ENCODE data around the gene KRT40.

Gene KRT40

DNA sequence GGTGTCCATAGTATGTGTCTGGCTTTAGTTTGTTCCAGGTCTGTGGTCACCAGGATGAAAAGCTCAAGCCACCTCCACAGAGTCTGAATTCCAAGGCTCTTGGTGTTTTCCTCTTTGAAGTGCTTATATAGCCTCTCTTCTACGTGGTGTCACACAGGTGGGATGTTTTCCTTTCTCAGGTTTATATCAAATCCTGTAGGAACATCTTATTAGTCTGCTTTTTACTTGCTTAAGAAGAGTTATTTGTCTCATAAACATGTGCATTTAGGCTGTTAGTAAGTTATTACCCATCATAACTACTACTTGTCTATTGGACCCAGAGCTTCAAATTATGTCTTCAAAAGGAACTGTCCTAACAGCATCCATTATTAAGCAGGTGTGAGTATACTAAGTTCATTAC is 17.3 kb downstream of the KRT40 start, which contains the start of gene KRT39:
Gene KRT39, minus strand, starts transcription at position 101 of the 400 bp plus-strand sequence. Its CDS starts 92 bp downstream, at position 9.
- no peak within 1 kb of the TSS for H3K4me3 Mint-ChIP-seq
- H3K27ac Mint-ChIP-seq = no peak within 1 kb of the TSS
- no peaks in the 10 kb centered on the region for H3K36me3 Mint-ChIP-seq (ENCODE audit: low read depth)
- H3K27me3 Mint-ChIP-seq (ENCODE audit: low read depth) = no peaks in the 10 kb centered on the region
- TF ChIP-seq, protein P1, sequence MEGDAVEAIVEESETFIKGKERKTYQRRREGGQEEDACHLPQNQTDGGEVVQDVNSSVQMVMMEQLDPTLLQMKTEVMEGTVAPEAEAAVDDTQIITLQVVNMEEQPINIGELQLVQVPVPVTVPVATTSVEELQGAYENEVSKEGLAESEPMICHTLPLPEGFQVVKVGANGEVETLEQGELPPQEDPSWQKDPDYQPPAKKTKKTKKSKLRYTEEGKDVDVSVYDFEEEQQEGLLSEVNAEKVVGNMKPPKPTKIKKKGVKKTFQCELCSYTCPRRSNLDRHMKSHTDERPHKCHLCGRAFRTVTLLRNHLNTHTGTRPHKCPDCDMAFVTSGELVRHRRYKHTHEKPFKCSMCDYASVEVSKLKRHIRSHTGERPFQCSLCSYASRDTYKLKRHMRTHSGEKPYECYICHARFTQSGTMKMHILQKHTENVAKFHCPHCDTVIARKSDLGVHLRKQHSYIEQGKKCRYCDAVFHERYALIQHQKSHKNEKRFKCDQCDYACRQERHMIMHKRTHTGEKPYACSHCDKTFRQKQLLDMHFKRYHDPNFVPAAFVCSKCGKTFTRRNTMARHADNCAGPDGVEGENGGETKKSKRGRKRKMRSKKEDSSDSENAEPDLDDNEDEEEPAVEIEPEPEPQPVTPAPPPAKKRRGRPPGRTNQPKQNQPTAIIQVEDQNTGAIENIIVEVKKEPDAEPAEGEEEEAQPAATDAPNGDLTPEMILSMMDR (IDR thresholded peaks at IDR 0.05; ENCODE audit: unreplicated experiment in 3 of 3) = no peak
- H3K9me3 Mint-ChIP-seq = peaks cover under 1% of the 10 kb centered on the region
- H3K4me1 Mint-ChIP-seq = no peaks in the 10 kb centered on the region

DNA sequence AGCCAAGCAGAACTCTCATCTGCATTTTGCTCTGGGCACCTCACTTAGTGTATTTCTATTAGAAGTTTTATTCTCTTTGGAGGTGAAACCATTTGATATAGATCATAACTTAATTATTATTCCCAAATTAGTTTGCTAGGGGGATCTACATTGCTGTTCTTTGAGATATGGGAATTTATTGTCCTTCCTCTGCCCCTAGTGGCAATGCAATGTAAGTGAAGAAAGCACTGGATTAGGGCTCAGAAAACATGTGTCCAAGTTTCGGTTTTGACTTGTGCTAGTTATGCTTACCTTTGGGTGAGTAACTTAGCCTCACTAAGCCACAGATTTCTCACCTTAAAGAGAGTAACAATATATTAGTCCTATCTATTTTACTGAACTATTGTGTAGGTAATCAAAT is 20.3 kb downstream of the KRT40 start:
- Mint-ChIP-seq H3K36me3 (ENCODE audit: low read depth) (no peaks in the 10 kb centered on the region), H3K4me3 (no peak overlapping the region), H3K27ac (no peak overlapping the region), H3K9me3 (no peaks in the 10 kb centered on the region), H3K27me3 (ENCODE audit: low read depth) (peaks cover 11% of the 10 kb centered on the region), H3K4me1 (no peaks in the 10 kb centered on the region)
- TF ChIP-seq, protein P1 (IDR thresholded peaks at IDR 0.05; ENCODE audit: unreplicated experiment in 3 of 3) = peak; percentile 47 to 60 (median 52)

DNA sequence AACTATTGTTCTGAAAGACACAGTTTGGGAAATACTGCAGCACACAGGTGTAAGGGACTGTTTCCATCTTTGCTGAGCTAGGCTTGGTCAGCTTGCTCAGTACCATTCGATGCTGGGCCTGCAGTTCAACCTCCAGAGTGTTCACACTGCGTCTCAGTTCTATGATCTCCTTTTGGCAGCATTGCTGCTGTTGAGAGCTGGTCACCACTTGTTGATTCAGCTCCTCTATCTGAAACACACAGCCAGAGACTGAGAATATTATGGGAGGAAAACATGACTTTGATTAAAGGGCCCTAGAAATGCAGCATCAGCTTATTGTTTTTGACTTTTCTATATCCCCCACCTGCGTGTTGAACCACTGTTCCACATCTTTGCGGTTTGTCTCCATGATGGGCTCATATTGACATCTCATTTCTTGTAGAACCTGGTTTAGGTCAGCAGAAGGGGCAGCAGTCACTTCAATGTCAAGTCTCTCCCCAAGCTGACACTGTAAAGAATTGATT is 22.0 kb downstream of the KRT40 start:
- Mint-ChIP-seq H3K27ac (no peak overlapping the region), H3K36me3 (ENCODE audit: low read depth) (no peaks in the 10 kb centered on the region), H3K4me1 (peaks cover 16% of the 10 kb centered on the region), H3K9me3 (no peaks in the 10 kb centered on the region), H3K27me3 (ENCODE audit: low read depth) (peaks cover 14% of the 10 kb centered on the region), H3K4me3 (no peak overlapping the region)
- TF ChIP-seq, protein P1 (IDR thresholded peaks at IDR 0.05; ENCODE audit: unreplicated experiment in 3 of 3) = no peak

DNA sequence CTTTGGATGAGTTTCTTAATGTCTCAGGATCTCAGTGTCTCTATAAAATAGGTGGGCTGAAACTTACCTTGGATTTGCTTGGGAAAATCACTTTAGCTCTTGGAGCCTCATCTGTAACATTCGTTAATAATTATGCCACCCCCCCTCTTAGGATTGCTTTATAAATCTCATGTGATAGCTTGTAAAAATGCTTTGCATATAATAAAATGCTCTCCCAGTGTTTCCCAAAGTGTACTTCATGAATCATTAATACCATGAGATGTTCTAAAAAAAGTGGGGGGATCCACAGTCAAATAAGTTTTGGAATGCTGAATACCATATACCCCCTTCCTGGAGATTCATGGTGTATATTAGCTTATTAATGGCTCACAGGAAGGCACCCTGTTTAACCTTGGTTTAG is 22.5 kb downstream of the KRT40 start:
- Mint-ChIP-seq H3K4me1 (peaks cover 21% of the 10 kb centered on the region), H3K27me3 (ENCODE audit: low read depth) (peaks cover 14% of the 10 kb centered on the region), H3K4me3 (no peak overlapping the region), H3K27ac (no peak overlapping the region), H3K36me3 (ENCODE audit: low read depth) (no peaks in the 10 kb centered on the region), H3K9me3 (no peaks in the 10 kb centered on the region)
- TF ChIP-seq, protein P1 (IDR thresholded peaks at IDR 0.05; ENCODE audit: unreplicated experiment in 3 of 3) = no peak

DNA sequence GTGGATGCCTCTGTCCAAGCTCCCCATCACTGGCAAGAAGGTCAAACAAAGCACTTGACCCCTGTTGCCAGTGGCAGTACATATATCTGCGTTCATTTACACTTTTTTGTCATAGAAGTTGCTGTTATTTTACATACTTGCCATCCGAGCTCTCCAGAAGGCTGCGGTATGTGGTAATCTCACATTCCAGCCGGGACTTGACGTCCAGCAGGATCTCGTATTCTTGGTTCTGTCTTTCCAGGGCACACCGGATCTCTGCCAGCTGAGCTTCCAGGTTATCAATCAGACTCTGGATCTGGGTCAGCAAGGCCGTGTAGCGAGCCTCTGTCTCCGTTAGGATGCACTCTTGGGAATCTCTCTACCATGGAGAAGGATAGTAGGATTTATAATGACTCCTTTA is 24.0 kb downstream of the KRT40 start:
- TF ChIP-seq, protein P1 (IDR thresholded peaks at IDR 0.05; ENCODE audit: unreplicated experiment in 3 of 3) = no peak
- no peaks in the 10 kb centered on the region for H3K36me3 Mint-ChIP-seq (ENCODE audit: low read depth)
- peaks cover 34% of the 10 kb centered on the region for H3K4me1 Mint-ChIP-seq
- H3K27me3 Mint-ChIP-seq (ENCODE audit: low read depth) = peaks cover 14% of the 10 kb centered on the region
- H3K27ac Mint-ChIP-seq = no peak overlapping the region
- H3K9me3 Mint-ChIP-seq = no peaks in the 10 kb centered on the region
- H3K4me3 Mint-ChIP-seq = no peak overlapping the region
